Mononuclear cell (primary cell): Measurements from ENCODE around the gene CCNDBP1. TPM values are rescaled to one million over a fixed set of nuclear protein-coding genes. Genes with fewer than 3 reads are reported as not detected.
"Not testable (repeated sequence)": the region's sequence is repeated elsewhere in the genome, so short reads cannot be mapped to it uniquely, and the experiment has no call there.

Experiments
- H3K27me3 ChIP-seq: 2 replicates; pipeline ENCODE4 v1.6.0; 2011; ENCODE audit warnings: low read length, control low read depth; ENCODE audit not compliant: insufficient read depth
- H3K4me1 ChIP-seq: 2 replicates; pipeline ENCODE4 v1.5.1; 2011; ENCODE audit warnings: mild to moderate bottlenecking, low read length, control low read depth; ENCODE audit not compliant: insufficient read depth
- H3K4me3 ChIP-seq: 2 replicates; pipeline ENCODE4 v1.5.1; 2011; ENCODE audit warnings: mild to moderate bottlenecking, low read length, moderate library complexity
- H3K9me3 ChIP-seq: 2 replicates; pipeline ENCODE4 v1.5.1; 2011; ENCODE audit warnings: low read depth, mild to moderate bottlenecking, control low read depth, low read length
- total RNA-seq: library from RNA; depleted of rRNA; stranded (reverse); fragments of >200 nt; gene quantifications from one replicate; pipeline ENCODE4 v1.2.3, GENCODE V29; 2012

Gene CCNDBP1
- total RNA-seq, 1 donor, result 110 TPM

GRCh38 chr15:43219929-43220928 is 35.0 kb downstream of the CCNDBP1 start:
- Histone ChIP-seq H3K4me3 (no peak overlapping the region), H3K27me3 (no peaks in the 10 kb centered on the region), H3K9me3 (no peaks in the 10 kb centered on the region), H3K4me1 (no peaks in the 10 kb centered on the region)

DNA sequence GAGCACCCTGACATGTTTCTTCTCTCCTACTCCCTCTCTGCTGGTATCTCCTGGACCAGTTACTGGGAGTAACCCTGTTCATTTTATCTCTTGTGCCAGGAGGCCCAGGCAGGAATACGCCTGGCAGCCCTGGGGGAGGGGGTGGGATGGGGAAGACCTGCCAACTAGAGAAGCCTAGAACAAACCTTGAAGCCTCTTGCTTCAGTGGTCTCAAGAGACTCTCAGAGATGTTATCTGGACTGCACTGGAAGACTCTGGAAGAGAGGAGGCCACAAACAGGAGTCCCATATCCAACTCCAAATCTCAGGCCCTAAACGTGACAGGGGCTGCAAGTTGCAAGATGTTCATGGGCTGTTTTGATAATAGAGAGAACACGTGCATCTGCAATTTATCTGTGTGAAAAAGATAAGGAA is 35.8 kb downstream of the CCNDBP1 start, which contains the start of gene EPB42:
Gene EPB42, minus strand, starts transcription at position 28 of the 413 bp plus-strand sequence. CDS start 193 bp downstream, outside the sequence.
- Histone ChIP-seq H3K27me3 (no peaks in the 10 kb centered on the region), H3K4me3 (no peak within 1 kb of the TSS), H3K9me3 (no peaks in the 10 kb centered on the region), H3K4me1 (no peaks in the 10 kb centered on the region)

- Histone ChIP-seq H3K4me1 (no peaks in the 10 kb centered on the region), H3K27me3 (no peaks in the 10 kb centered on the region), H3K9me3 (no peaks in the 10 kb centered on the region), H3K4me3 (no peak overlapping the region)
These were observed 36.2 kb downstream of the CCNDBP1 start for GRCh38 chr15:43221422-43221821.

DNA sequence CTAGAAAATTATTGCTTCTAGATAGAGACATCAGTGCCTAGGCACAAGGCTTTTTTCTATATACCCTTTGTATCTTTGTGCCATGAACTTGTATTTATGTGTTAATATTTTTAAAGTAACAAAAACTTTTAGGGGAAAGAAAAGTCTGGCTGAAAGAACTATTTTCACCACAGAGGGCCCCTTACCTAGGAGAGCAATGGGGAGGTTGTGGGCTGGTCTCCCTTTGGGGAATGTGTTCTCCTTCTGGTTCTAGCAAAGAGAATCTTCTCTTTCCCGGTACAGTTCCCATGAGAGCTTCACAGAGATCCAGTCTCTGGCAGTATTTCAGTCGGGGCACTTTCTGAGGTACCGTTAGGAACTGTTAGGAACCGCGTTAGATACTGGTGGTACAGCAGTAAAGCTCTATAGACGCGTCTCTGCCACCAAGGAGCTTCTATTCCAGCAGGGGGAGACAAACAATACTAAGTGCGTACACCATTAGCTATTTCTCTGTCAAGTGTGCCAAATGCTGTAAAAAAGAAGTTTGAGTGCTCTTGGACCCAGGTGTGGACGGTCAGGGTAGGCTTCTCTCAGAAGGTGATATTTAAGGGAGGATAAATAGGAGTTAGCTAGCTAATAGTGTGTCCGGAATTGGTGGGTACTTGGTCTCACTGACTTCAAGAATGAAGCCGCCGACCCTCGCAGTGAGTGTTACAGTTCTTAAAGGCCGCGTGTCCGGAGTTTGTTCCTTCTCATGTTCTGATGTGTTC is 40.2 kb downstream of the CCNDBP1 start:
- no peaks in the 10 kb centered on the region for H3K4me1 ChIP-seq
- H3K9me3 ChIP-seq, result no peaks in the 10 kb centered on the region
- no peaks in the 10 kb centered on the region for H3K27me3 ChIP-seq
- no peak overlapping the region for H3K4me3 ChIP-seq

GRCh38 chr15:43225950-43226255 is 40.7 kb downstream of the CCNDBP1 start:
- not testable (repeated sequence) for H3K27me3 ChIP-seq, H3K9me3 ChIP-seq, H3K4me1 ChIP-seq, H3K4me3 ChIP-seq

- Histone ChIP-seq H3K4me3 (no peak overlapping the region), H3K4me1 (no peaks in the 10 kb centered on the region), H3K27me3 (no peaks in the 10 kb centered on the region), H3K9me3 (no peaks in the 10 kb centered on the region)
These were observed 41.5 kb downstream of the CCNDBP1 start for GRCh38 chr15:43226436-43227305.

GRCh38 chr15:43229977-43230376 is 44.8 kb downstream of the CCNDBP1 start:
- no peaks in the 10 kb centered on the region for H3K4me1 ChIP-seq
- H3K4me3 ChIP-seq, result no peak overlapping the region
- H3K27me3 ChIP-seq, result no peaks in the 10 kb centered on the region
- H3K9me3 ChIP-seq, result no peaks in the 10 kb centered on the region

DNA sequence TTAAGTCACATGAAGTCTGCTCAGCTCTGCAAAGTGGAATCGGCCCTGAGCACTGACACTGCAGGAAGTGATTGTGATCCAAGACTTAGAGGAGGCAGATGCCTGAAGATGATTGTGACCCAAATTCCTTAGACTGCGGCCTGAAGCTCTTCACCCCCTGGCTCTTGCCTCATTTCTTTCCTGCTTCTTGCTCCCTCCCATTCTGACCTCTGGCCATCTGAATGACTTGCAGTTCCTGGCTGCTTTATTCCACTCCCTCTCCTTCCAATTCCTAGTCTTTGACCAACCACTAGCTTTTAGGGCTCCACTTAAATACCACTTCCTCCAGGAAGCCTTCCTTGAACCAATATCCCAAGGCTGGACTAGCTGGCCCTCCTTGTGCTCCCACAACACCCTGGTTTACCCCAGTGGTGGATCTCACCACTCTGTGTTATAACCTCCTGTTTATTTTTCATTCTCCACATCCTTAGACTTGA is 45.5 kb downstream of the CCNDBP1 start:
- H3K9me3 ChIP-seq, result no peaks in the 10 kb centered on the region
- H3K4me1 ChIP-seq, result no peaks in the 10 kb centered on the region
- no peaks in the 10 kb centered on the region for H3K27me3 ChIP-seq
- H3K4me3 ChIP-seq, result no peak overlapping the region

- Histone ChIP-seq H3K4me1 (no peaks in the 10 kb centered on the region), H3K4me3 (no peak overlapping the region), H3K27me3 (no peaks in the 10 kb centered on the region), H3K9me3 (no peaks in the 10 kb centered on the region)
These were observed 47.2 kb downstream of the CCNDBP1 start for GRCh38 chr15:43232289-43232874.

- no peaks in the 10 kb centered on the region for H3K27me3 ChIP-seq
- peaks cover 16% of the 10 kb centered on the region for H3K4me1 ChIP-seq
- no peaks in the 10 kb centered on the region for H3K9me3 ChIP-seq
These were observed 50.3 kb downstream of the CCNDBP1 start for GRCh38 chr15:43235536-43235935.

GRCh38 chr15:43237842-43238470 is 52.8 kb downstream of the CCNDBP1 start:
- H3K27me3 ChIP-seq, result peaks cover 4% of the 10 kb centered on the region
- H3K9me3 ChIP-seq, result no peaks in the 10 kb centered on the region
- H3K4me1 ChIP-seq, result peaks cover 16% of the 10 kb centered on the region
- no peak overlapping the region for H3K4me3 ChIP-seq

More at GRCh38 chr15:43235536-43235935, 50.3 kb downstream of the CCNDBP1 start:
- no peak overlapping the region for H3K4me3 ChIP-seq

- H3K4me1 ChIP-seq, result peaks cover 16% of the 10 kb centered on the region
- no peaks in the 10 kb centered on the region for H3K9me3 ChIP-seq
- peaks cover 4% of the 10 kb centered on the region for H3K27me3 ChIP-seq
- H3K4me3 ChIP-seq, result no peak overlapping the region
These were observed 53.5 kb downstream of the CCNDBP1 start for GRCh38 chr15:43238671-43239131.

DNA sequence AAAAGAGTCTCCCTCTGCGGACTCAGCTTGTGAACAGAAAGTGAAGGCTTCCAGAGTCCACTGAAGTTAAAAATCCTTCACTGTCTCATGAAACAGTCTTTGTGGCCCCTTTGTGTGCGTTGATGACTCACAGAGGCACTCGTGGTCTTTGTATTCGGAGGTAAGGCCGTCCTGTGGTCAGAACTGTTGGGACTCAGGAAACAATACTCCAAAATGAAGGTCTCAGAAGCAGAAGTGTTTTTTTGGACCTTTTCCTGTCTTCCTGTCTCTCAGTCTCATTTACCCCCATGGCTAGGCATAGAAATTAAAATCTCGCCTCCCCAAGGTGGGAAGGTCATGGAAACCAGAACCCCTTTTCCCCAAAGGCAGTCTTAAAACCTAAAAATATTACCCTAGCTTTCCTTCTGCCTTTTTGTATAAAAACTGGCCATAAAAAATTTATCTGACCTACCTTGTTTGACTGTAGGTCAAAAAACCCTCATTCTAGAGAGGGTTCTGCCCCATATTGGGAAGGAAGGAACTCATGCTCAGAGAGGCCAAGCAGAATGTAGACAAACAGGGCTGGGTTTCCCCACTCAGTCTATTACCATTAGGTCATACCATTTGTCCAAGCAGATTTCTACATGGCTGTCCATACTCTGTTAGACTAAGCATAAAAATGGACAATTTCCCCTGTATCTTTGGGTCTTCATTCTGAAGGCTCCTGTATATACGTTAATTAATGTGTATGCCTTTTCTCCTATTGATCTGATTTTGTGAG is 54.7 kb downstream of the CCNDBP1 start:
- Histone ChIP-seq H3K9me3 (no peaks in the 10 kb centered on the region), H3K27me3 (peaks cover 4% of the 10 kb centered on the region), H3K4me3 (no peak overlapping the region)

More for the DNA sequence above, 54.7 kb downstream of the CCNDBP1 start:
- peaks cover 16% of the 10 kb centered on the region for H3K4me1 ChIP-seq
